Putamen (tissue), 1 donor: Measurements from ENCODE around the gene SAMD4B.

ENCODE experiments used
- DNase-seq: peaks from one replicate; pipeline ENCODE4 v3.0.0-alpha.2; 2016; ENCODE audit warnings: low spot score

Gene SAMD4B

GRCh38 chr19:39427707-39428106 lies 85.5 kb downstream of the SAMD4B start:
- DNase-seq: no peak

GRCh38 chr19:39428283-39429112 lies 86.3 kb downstream of the SAMD4B start:
- DNase-seq: no peak

- DNase-seq: no peak
Observed at GRCh38 chr19:39430675-39431593, 88.7 kb downstream of the SAMD4B start.

- DNase-seq: no peak
Observed at GRCh38 chr19:39432677-39433025, 90.4 kb downstream of the SAMD4B start.

- no peak for DNase-seq
Observed at GRCh38 chr19:39433480-39434079, 91.4 kb downstream of the SAMD4B start.

GRCh38 chr19:39434123-39435076 lies 92.2 kb downstream of the SAMD4B start:
- DNase-seq: no peak
